Upper lobe of right lung (tissue), 1 donor: Measurements from ENCODE around the gene NACC2. TPM values are rescaled to one million over a fixed set of nuclear protein-coding genes. Genes with fewer than 3 reads are reported as not detected.

Experiments used
- ATAC-seq: fragments of 200-7000 bp; cut with Tn5 transposase; one replicate; pipeline ENCODE4 v1.9.1; 2020; ENCODE audit warnings: mild to moderate bottlenecking, moderate library complexity
- DNase-seq: peaks from one replicate; pipeline ENCODE4 v3.0.0-alpha.2; 2020
- H3K27ac ChIP-seq: fragments of 200-600 bp; one replicate; pipeline ENCODE4 v1.8.0; 2022
- H3K27me3 ChIP-seq: fragments of 200-600 bp; one replicate; pipeline ENCODE4 v1.8.0; 2022; ENCODE audit warnings: mild to moderate bottlenecking
- H3K36me3 ChIP-seq: fragments of 200-600 bp; one replicate; pipeline ENCODE4 v1.8.0; 2022
- H3K4me1 ChIP-seq: fragments of 200-600 bp; one replicate; pipeline ENCODE4 v1.8.0; 2022
- H3K4me3 ChIP-seq: fragments of 200-600 bp; one replicate; pipeline ENCODE4 v1.8.0; 2022; ENCODE audit warnings: mild to moderate bottlenecking
- H3K9me3 ChIP-seq: fragments of 200-600 bp; one replicate; pipeline ENCODE4 v1.8.0; 2022
- intact Hi-C: fragments of 100-400 bp; cut with DNase I; formaldehyde crosslinking; loops from one replicate; pipeline ENCODE4 v1.11.0; 2022
- total RNA-seq: library from RNA; stranded (reverse); fragmentation: NEBNext Ultra II Directional; extraction: Animal tissue kit (Norgen Biotek cat#: 25700); gene quantifications from one replicate; pipeline ENCODE4 v1.2.1, GENCODE V29; 2021
- TF ChIP-seq, protein P1 (sequence below): fragments of 200-600 bp; IDR thresholded peaks from one replicate; pipeline ENCODE4 v1.8.0; 2022; ENCODE audit warnings: antibody characterized with exemption
- donor health status: DM: no; HTN: yes; CAD: no; lungs with severe emphysema.

The NACC2 gene
- total RNA-seq, 1 donor from 2014 or later: 33.5 TPM

DNA sequence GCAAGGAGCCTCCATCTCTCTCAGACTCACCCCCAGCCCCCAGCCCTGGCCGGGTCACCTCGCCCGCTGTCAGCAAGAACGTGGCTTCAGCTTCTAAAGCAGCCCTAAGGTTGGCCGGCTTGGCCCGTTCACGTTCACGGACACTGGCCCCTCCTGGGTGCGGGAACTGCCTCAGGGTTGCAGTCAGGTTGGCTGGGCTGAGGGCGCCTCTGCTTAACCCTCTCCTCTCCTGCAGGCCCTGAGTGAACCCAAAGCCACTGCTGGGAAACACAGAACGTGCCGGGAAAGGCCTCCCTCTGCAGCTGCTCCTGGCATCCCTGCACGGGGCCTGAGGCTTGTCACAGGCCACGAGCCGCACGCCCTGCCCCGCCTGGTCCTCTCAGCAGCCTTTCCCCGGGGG, 93.9 kb downstream of the NACC2 start:
- intact Hi-C loops: no loop called here
- DNase-seq: no peak
- no peak for ATAC-seq
- Histone ChIP-seq H3K9me3 (no peaks in the 10 kb centered on the region), H3K4me3 (no peak overlapping the region), H3K4me1 (peaks cover 9% of the 10 kb centered on the region), H3K36me3 (no peaks in the 10 kb centered on the region), H3K27me3 (no peaks in the 10 kb centered on the region), H3K27ac (no peak overlapping the region)
- TF ChIP-seq, protein P1, sequence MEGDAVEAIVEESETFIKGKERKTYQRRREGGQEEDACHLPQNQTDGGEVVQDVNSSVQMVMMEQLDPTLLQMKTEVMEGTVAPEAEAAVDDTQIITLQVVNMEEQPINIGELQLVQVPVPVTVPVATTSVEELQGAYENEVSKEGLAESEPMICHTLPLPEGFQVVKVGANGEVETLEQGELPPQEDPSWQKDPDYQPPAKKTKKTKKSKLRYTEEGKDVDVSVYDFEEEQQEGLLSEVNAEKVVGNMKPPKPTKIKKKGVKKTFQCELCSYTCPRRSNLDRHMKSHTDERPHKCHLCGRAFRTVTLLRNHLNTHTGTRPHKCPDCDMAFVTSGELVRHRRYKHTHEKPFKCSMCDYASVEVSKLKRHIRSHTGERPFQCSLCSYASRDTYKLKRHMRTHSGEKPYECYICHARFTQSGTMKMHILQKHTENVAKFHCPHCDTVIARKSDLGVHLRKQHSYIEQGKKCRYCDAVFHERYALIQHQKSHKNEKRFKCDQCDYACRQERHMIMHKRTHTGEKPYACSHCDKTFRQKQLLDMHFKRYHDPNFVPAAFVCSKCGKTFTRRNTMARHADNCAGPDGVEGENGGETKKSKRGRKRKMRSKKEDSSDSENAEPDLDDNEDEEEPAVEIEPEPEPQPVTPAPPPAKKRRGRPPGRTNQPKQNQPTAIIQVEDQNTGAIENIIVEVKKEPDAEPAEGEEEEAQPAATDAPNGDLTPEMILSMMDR: no peak

DNA sequence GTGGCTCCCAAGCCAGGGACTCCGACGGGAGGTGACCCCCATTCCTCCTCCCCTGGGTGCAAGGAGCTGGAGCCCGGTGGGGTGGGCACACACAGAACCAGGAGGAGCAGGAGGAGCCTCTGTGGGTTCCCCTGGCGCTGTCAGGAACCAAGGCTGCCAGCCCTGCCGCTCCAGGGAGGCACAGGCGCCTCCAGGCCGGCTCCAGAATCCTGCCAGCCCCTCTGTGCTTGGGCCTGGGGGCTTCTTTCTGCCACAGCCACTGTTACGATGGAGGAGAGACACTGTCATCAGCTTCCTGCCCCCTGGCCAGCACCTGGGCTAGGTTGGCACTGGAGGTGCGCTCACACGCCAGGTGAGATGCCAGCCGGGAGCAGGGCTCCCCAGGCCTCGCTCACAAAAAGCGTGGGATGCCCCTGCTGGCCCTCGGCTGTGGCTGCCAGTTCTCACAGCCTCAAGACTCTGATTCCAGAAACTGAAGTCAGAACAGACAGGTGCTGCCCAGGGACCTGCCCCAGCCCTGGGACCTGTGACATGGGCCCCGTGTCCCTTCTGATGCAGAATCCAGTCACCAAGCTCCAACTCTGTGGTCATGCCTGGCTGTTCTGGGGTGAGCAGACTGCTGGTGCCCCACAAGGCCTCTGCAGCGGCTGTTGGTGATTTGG, 96.5 kb downstream of the NACC2 start:
- Histone ChIP-seq H3K27ac (no peak overlapping the region), H3K4me3 (no peak overlapping the region), H3K4me1 (peaks cover 20% of the 10 kb centered on the region), H3K27me3 (no peaks in the 10 kb centered on the region), H3K36me3 (no peaks in the 10 kb centered on the region), H3K9me3 (no peaks in the 10 kb centered on the region)
- TF ChIP-seq, protein P1: no peak
- ATAC-seq: no peak
- DNase-seq: no peak
- intact Hi-C loops: no loop called here

DNA sequence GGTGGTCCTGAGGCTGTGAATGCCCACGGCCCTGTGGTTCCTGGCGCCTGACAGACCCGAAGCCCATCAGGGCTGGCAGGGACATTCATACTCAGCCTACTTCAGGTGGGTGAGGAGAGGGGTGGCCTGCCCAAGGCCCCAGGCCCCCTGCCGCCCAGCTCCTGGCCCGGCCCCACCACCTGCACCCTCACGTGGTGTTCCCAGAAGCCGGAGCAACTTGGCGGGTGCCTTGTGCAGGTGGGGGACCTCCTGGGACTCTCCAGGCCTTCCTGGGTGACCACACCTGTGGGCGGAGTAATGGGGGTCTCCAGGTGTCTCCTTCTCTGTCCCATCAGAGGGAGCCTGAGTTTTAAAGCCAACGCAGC, 97.1 kb downstream of the NACC2 start:
- TF ChIP-seq, protein P1: no peak
- Histone ChIP-seq H3K4me1 (peaks cover 20% of the 10 kb centered on the region), H3K36me3 (no peaks in the 10 kb centered on the region), H3K27me3 (no peaks in the 10 kb centered on the region), H3K4me3 (no peak overlapping the region), H3K9me3 (no peaks in the 10 kb centered on the region), H3K27ac (no peak overlapping the region)
- ATAC-seq (no peak), DNase-seq (no peak)
- intact Hi-C loops: no loop called here

DNA sequence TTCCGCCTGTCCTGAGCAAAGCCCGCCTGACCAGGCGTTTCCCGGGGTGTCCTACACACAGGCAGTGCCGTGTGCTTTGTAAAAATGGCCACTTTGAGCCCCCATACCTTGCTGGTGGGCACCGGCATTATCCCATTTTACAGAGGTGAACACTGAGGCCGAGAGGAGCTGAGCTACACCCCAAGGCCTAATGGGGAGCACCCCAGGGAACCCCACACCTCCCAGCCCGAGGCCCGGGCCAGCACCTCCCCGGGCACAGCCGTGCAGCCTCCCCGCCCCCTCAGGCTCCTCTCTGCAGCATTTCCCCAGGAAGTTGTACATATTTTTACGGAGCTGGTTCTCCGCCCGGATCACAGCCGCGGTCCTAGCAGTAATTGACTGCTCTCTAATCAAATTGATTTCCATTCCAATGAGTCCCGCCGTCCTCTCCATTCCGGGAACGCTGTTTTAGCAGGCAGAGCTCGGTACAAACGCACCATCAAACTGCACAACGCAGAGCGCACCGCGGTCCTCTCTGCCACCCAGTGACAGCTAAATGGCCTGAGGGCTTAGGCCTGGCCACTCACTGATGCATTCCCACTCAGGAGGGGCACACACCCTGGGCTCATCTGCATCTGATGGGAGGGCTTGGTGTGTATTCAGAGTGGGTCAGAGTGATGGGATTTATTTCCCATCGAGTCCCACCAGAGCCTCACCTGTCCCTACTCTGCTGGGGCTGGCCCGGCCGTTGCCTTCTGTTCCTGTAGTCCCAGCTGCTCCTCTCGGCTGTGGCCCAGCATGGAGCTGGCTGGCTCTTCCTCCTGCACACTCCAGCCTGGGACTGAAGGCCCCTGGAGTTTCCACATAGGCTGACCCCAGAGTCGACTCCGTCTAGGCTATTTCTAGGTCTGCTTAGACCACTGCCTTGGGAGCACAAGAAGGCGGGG, 97.7 kb downstream of the NACC2 start:
- no peaks in the 10 kb centered on the region for H3K27me3 ChIP-seq
- ATAC-seq (no peak), DNase-seq (no peak)
- no peak overlapping the region for H3K4me3 ChIP-seq
- peaks cover 25% of the 10 kb centered on the region for H3K4me1 ChIP-seq
- no peaks in the 10 kb centered on the region for H3K9me3 ChIP-seq
- intact Hi-C loops: no loop called here
- TF ChIP-seq, protein P1: no peak
- no peaks in the 10 kb centered on the region for H3K36me3 ChIP-seq
- H3K27ac ChIP-seq: no peak overlapping the region

- Histone ChIP-seq H3K4me3 (no peak overlapping the region), H3K36me3 (no peaks in the 10 kb centered on the region), H3K9me3 (no peaks in the 10 kb centered on the region), H3K27me3 (no peaks in the 10 kb centered on the region), H3K27ac (no peak overlapping the region), H3K4me1 (peaks cover 41% of the 10 kb centered on the region)
- TF ChIP-seq, protein P1: no peak
- DNase-seq (no peak), ATAC-seq (no peak)
- intact Hi-C loops: no loop called here
Observed at GRCh38 chr9:135995816-135996215, 99.3 kb downstream of the NACC2 start.
